GM23248 (cell line): Measurements from ENCODE around the gene CD72. TPM values are rescaled to one million over a fixed set of nuclear protein-coding genes. Genes with fewer than 3 reads are reported as not detected.

ENCODE experiments used
- DNase-seq: peaks from one replicate; pipeline ENCODE4 v3.0.0-alpha.2; 2015
- H2AFZ ChIP-seq: fragments of 200-600 bp; sonication (generic); 2 replicates; pipeline ENCODE4 v1.6.1; 2016; ENCODE audit warnings: antibody characterized with exemption
- H3F3A ChIP-seq: fragments of 200-600 bp; sonication (generic); 2 replicates; pipeline ENCODE4 v1.6.1; 2016; ENCODE audit warnings: mild to moderate bottlenecking, antibody characterized with exemption, mixed run types; ENCODE audit not compliant: insufficient read depth
- H3K27ac ChIP-seq: fragments of 200-600 bp; sonication (generic); 2 replicates; pipeline ENCODE4 v1.5.1; 2016; ENCODE audit warnings: mild to moderate bottlenecking
- H3K27me3 ChIP-seq: fragments of 200-600 bp; sonication (generic); replicated peaks from 2 replicates; pipeline ENCODE4 v1.6.1; 2016; ENCODE audit warnings: mild to moderate bottlenecking; ENCODE audit not compliant: insufficient read depth
- H3K36me3 ChIP-seq: fragments of 200-600 bp; sonication (generic); 2 replicates; pipeline ENCODE4 v1.6.1; 2016; ENCODE audit warnings: low read depth, mild to moderate bottlenecking
- H3K4me1 ChIP-seq: fragments of 200-600 bp; sonication (generic); 2 replicates; pipeline ENCODE4 v1.6.1; 2016; ENCODE audit warnings: mild to moderate bottlenecking; ENCODE audit not compliant: insufficient read depth
- H3K4me2 ChIP-seq: fragments of 200-600 bp; sonication (generic); one replicate; pipeline ENCODE4 v1.6.1; 2016; ENCODE audit warnings: mild to moderate bottlenecking; ENCODE audit not compliant: unreplicated experiment
- H3K4me3 ChIP-seq: fragments of 200-600 bp; sonication (generic); 2 replicates; pipeline ENCODE4 v1.5.1; 2016; ENCODE audit warnings: mild to moderate bottlenecking
- H3K79me2 ChIP-seq: fragments of 200-600 bp; sonication (generic); 2 replicates; pipeline ENCODE4 v1.6.1; 2016; ENCODE audit warnings: mild to moderate bottlenecking; ENCODE audit not compliant: insufficient read depth
- H3K9ac ChIP-seq: fragments of 200-600 bp; sonication (generic); 2 replicates; pipeline ENCODE4 v1.6.1; 2016; ENCODE audit warnings: mild to moderate bottlenecking
- H3K9me2 ChIP-seq: fragments of 200-600 bp; sonication (generic); 2 replicates; pipeline ENCODE4 v1.6.1; 2016; ENCODE audit warnings: mixed run types, mild to moderate bottlenecking, moderate library complexity; ENCODE audit not compliant: insufficient read depth
- H3K9me3 ChIP-seq: fragments of 200-600 bp; sonication (generic); one replicate; pipeline ENCODE4 v1.6.1; 2017; ENCODE audit warnings: low read depth
- H4K20me1 ChIP-seq: fragments of 200-600 bp; sonication (generic); 2 replicates; pipeline ENCODE4 v1.6.0; 2016; ENCODE audit not compliant: insufficient read depth
- EZH2 ChIP-seq: fragments of 200-600 bp; sonication (generic); IDR thresholded peaks from 2 replicates; pipeline ENCODE4 v1.6.1; 2018; ENCODE audit warnings: antibody characterized with exemption, mild to moderate bottlenecking; ENCODE audit not compliant: insufficient read depth, poor library complexity, severe bottlenecking
- EZH2phosphoT487 ChIP-seq: fragments of 200-600 bp; sonication (generic); IDR thresholded peaks from 2 replicates; pipeline ENCODE4 v1.6.1; 2018; ENCODE audit warnings: antibody characterized with exemption, moderate library complexity, mild to moderate bottlenecking, low read depth; ENCODE audit not compliant: insufficient read depth
- WGBS, 2 experiments: methylation state at CpG; one replicate each; pipeline ENCODE4 v1.1.6; 2015 to 2017; ENCODE audit warnings: low lambda C conversion rate in 2 of 2, low coverage in 1 of 2; ENCODE audit errors: missing lambda C conversion rate in 2 of 2; 5-methylcytosine and 5-hydroxymethylcytosine counted together
- in situ Hi-C: fragments of 300-500 bp; cut with MboI; formaldehyde crosslinking; loops from 2 replicates; pipeline ENCODE4 v1.15.0; 2020
- polyA plus RNA-seq: library from polyadenylated mRNA; unstranded; fragments of >200 nt; fragmentation: Nextera tagmentation; extraction: Ambion mirVana; gene quantifications from 2 replicates; pipeline ENCODE4 v1.2.1, GENCODE V29; 2016
- total RNA-seq: library from RNA; depleted of rRNA; stranded (reverse); fragments of >200 nt; shearing (Covaris generic); gene quantifications from 2 replicates; pipeline ENCODE4 v1.2.3, GENCODE V29; 2014

The CD72 gene
- total and polyA plus RNA-seq, 2 experiments from 2014 or later = 1.6 to 3.9 TPM

GRCh38 chr9:35579130-35579529 is 39.1 kb downstream of the CD72 start:
- no peaks in the 10 kb centered on the region for H3K27me3 ChIP-seq
- no peak for DNase-seq
- no peaks in the 10 kb centered on the region for H3K79me2 ChIP-seq
- H3K4me2 ChIP-seq = no peak overlapping the region
- H3K9me2 ChIP-seq = no peaks in the 10 kb centered on the region
- no peak overlapping the region for H3K9ac ChIP-seq
- no peaks in the 10 kb centered on the region for H4K20me1 ChIP-seq
- no peaks in the 10 kb centered on the region for H3K36me3 ChIP-seq
- H3K4me1 ChIP-seq = no peaks in the 10 kb centered on the region
- in situ Hi-C loops = no loop called here
- 73 to 89% methylated on average over 1 of the region's 1 CpG for WGBS, 2 experiments
- no peak for TF ChIP-seq EZH2phosphoT487
- TF ChIP-seq EZH2 = no peak
- no peaks in the 10 kb centered on the region for H3F3A ChIP-seq
- H3K27ac ChIP-seq = no peak overlapping the region
- no peak overlapping the region for H3K4me3 ChIP-seq
- no peak overlapping the region for H2AFZ ChIP-seq
- no peaks in the 10 kb centered on the region for H3K9me3 ChIP-seq

GRCh38 chr9:35577486-35577885 is 40.7 kb downstream of the CD72 start:
- 77 to 78% methylated on average over 5 of the region's 5 CpGs for WGBS, 2 experiments
- no peak for DNase-seq
- no peak overlapping the region for H3K4me2 ChIP-seq
- no peak overlapping the region for H3K9ac ChIP-seq
- no peaks in the 10 kb centered on the region for H3K9me3 ChIP-seq
- no peaks in the 10 kb centered on the region for H3K9me2 ChIP-seq
- H3K79me2 ChIP-seq = no peaks in the 10 kb centered on the region
- H3K4me3 ChIP-seq = no peak overlapping the region
- H3F3A ChIP-seq = no peaks in the 10 kb centered on the region
- H2AFZ ChIP-seq = no peak overlapping the region
- in situ Hi-C loops = no loop called here
- no peaks in the 10 kb centered on the region for H4K20me1 ChIP-seq
- no peaks in the 10 kb centered on the region for H3K27me3 ChIP-seq
- no peaks in the 10 kb centered on the region for H3K4me1 ChIP-seq
- no peak overlapping the region for H3K27ac ChIP-seq
- no peak for TF ChIP-seq EZH2
- no peak for TF ChIP-seq EZH2phosphoT487
- no peaks in the 10 kb centered on the region for H3K36me3 ChIP-seq

- Histone ChIP-seq H3K27ac (no peak overlapping the region), H3F3A (no peaks in the 10 kb centered on the region), H3K9me2 (no peaks in the 10 kb centered on the region), H2AFZ (no peak overlapping the region), H3K27me3 (no peaks in the 10 kb centered on the region), H3K79me2 (no peaks in the 10 kb centered on the region), H3K9ac (no peak overlapping the region), H3K4me2 (no peak overlapping the region), H3K4me3 (no peak overlapping the region), H3K36me3 (no peaks in the 10 kb centered on the region), H3K9me3 (no peaks in the 10 kb centered on the region), H4K20me1 (no peaks in the 10 kb centered on the region), H3K4me1 (no peaks in the 10 kb centered on the region)
- 90 to 95% methylated on average over 5 of the region's 5 CpGs for WGBS, 2 experiments
- DNase-seq = no peak
- TF ChIP-seq EZH2phosphoT487 (no peak), EZH2 (no peak)
- in situ Hi-C loops = no loop called here
These were observed 42.7 kb downstream of the CD72 start for GRCh38 chr9:35575478-35575877.

- no peak for DNase-seq
- in situ Hi-C loops = no loop called here
- H3K4me3 ChIP-seq = no peak overlapping the region
- H3F3A ChIP-seq = no peaks in the 10 kb centered on the region
- no peaks in the 10 kb centered on the region for H3K9me2 ChIP-seq
- H4K20me1 ChIP-seq = no peaks in the 10 kb centered on the region
- no peak overlapping the region for H3K4me2 ChIP-seq
- no peak for TF ChIP-seq EZH2
- no peak for TF ChIP-seq EZH2phosphoT487
- H3K79me2 ChIP-seq = no peaks in the 10 kb centered on the region
- H3K27ac ChIP-seq = no peak overlapping the region
- H3K9ac ChIP-seq = no peak overlapping the region
- H3K36me3 ChIP-seq = no peaks in the 10 kb centered on the region
- H2AFZ ChIP-seq = no peak overlapping the region
- H3K27me3 ChIP-seq = no peaks in the 10 kb centered on the region
- no peaks in the 10 kb centered on the region for H3K9me3 ChIP-seq
- no peaks in the 10 kb centered on the region for H3K4me1 ChIP-seq
- 90 to 93% methylated on average over 2 of the region's 2 CpGs for WGBS, 2 experiments
These were observed 43.6 kb downstream of the CD72 start for GRCh38 chr9:35574578-35575122.
